K562 (cell line): ENCODE measurements around the gene SH3BP5L. TPM values are rescaled to one million over a fixed set of nuclear protein-coding genes. Genes with fewer than 3 reads are reported as not detected.

Experiments used
- ATAC-seq: fragments of 200-7000 bp; cut with Tn5 transposase; 3 replicates; pipeline ENCODE4 v1.9.1; 2020; ENCODE audit warnings: moderate library complexity
- BruUV-seq: library from RNA; stranded (reverse); fragments of 400-500 nt; replicated peaks from 2 replicates; lab custom pipeline; 2021; lab: Mats Ljungman, UMichigan
- CTCF ChIA-PET: fragments of 300-600 bp; formaldehyde crosslinking; extraction: SDS; loops from one replicate; lab custom pipeline; 2021; ENCODE audit warnings: low intra/inter-chr PET ratio; lab: Yijun Ruan, JAX
- POLR2A ChIA-PET: fragments of 300-600, 350-650 bp; sonication (Branson Sonifier 250); formaldehyde crosslinking; extraction: SDS; loops from one replicate; lab custom pipeline; 2021; ENCODE audit warnings: antibody characterized with exemption, inconsistent platforms; lab: Yijun Ruan, JAX
- DNase-seq, 4 experiments: peaks; one replicate each; pipeline versions ENCODE4 v3.0.0 to v3.0.0-alpha.2; 2011 to 2018; ENCODE audit warnings: low spot score in 3 of 4, mixed read lengths in 3 of 4; ENCODE audit errors: extremely low read depth in 1 of 4
- FAIRE-seq: peaks from 2 replicates; lab custom pipeline; 2011; peaks lifted over from hg19 to GRCh38; lab: Jason Lieb, UNC
- H2AFZ ChIP-seq: 2 replicates; pipeline ENCODE4 v1.6.0; 2011; ENCODE audit warnings: low read depth, low read length, control low read depth, inconsistent platforms
- H3K27ac ChIP-seq: fragments of 200-600 bp; 3 replicates; pipeline ENCODE4 v1.8.0; 2011; ENCODE audit warnings: low read depth, mild to moderate bottlenecking, control low read depth, inconsistent platforms, low read length, moderate library complexity, mixed read lengths; ENCODE audit errors: extremely low read depth
- H3K27me3 ChIP-seq, 2 experiments: fragments of 300-600 bp in 1 of 2; 2 replicates in 1 of 2; 3 replicates in 1 of 2; pipeline versions ENCODE4 v1.6.0 to v1.8.0; 2011; ENCODE audit warnings: inconsistent platforms in 2 of 2, low read length in 2 of 2, mild to moderate bottlenecking in 1 of 2, mixed read lengths in 1 of 2, moderate library complexity in 1 of 2; ENCODE audit not compliant: control insufficient read depth in 2 of 2, insufficient read depth in 2 of 2
- H3K36me3 ChIP-seq: fragments of 300-600 bp; 3 replicates; pipeline ENCODE4 v1.8.0; 2011; ENCODE audit warnings: mild to moderate bottlenecking, low read length, inconsistent platforms; ENCODE audit not compliant: control insufficient read depth, insufficient read depth
- H3K4me1 ChIP-seq, 2 experiments: fragments of 200-600 bp in 1 of 2; replicated peaks in 1 of 2; 2 replicates in 1 of 2; 3 replicates in 1 of 2; pipeline versions ENCODE4 v1.5.1 to v1.8.0; 2011; ENCODE audit warnings: inconsistent platforms in 2 of 2, low read length in 2 of 2, mild to moderate bottlenecking in 1 of 2, mixed read lengths in 1 of 2, moderate library complexity in 1 of 2; ENCODE audit not compliant: control insufficient read depth in 2 of 2, insufficient read depth in 2 of 2
- H3K4me2 ChIP-seq: 2 replicates; pipeline ENCODE4 v1.6.1; 2011; ENCODE audit warnings: low read length, control low read depth, inconsistent platforms, mixed read lengths; ENCODE audit not compliant: insufficient read depth
- H3K4me3 ChIP-seq: fragments of 200-600 bp; sonication (generic), shearing (Covaris generic); 2 replicates; pipeline ENCODE4 v1.5.1; 2016; ENCODE audit warnings: control low read depth, inconsistent platforms
- H3K79me2 ChIP-seq: fragments of 200-600 bp; 3 replicates; pipeline ENCODE4 v1.8.0; 2011; ENCODE audit warnings: low read length, inconsistent platforms; ENCODE audit not compliant: control insufficient read depth, insufficient read depth
- H3K9ac ChIP-seq, 2 experiments: 2 replicates each; pipeline versions ENCODE4 v1.6.0 to v1.6.1; 2011; ENCODE audit warnings: low read depth in 2 of 2, low read length in 2 of 2, control low read depth in 1 of 2, inconsistent platforms in 1 of 2, mild to moderate bottlenecking in 1 of 2, mixed read lengths in 1 of 2; ENCODE audit not compliant: insufficient read depth in 1 of 2
- H3K9me1 ChIP-seq: one replicate; pipeline ENCODE4 v1.6.0; 2011; ENCODE audit warnings: inconsistent platforms, mild to moderate bottlenecking, low read length, moderate library complexity; ENCODE audit not compliant: control insufficient read depth, insufficient read depth
- H3K9me3 ChIP-seq: replicated peaks from 2 replicates; pipeline ENCODE4 v1.5.1; 2011; ENCODE audit warnings: low read depth, low read length, inconsistent platforms; ENCODE audit not compliant: control insufficient read depth, insufficient read depth
- H4K20me1 ChIP-seq: replicated peaks from 2 replicates; pipeline ENCODE4 v1.6.1; 2011; ENCODE audit warnings: low read length, inconsistent platforms, mixed read lengths; ENCODE audit not compliant: control insufficient read depth, insufficient read depth
- FOSL1 ChIP-seq: fragments of 200-800 bp; sonication (Bioruptor generic); conservative IDR thresholded peaks from 2 replicates; pipeline ENCODE4 v1.6.1; 2016; ENCODE audit warnings: missing genetic modification characterization, missing compliant biosample characterization
- FOXP4 ChIP-seq: sonication (generic); formaldehyde crosslinking; IDR thresholded peaks from 2 replicates; pipeline ENCODE4 v1.8.0; 2022; ENCODE audit warnings: mild to moderate bottlenecking, missing genetic modification reagents, borderline replicate concordance
- GTF2F1 ChIP-seq: IDR thresholded peaks from 2 replicates; pipeline ENCODE4 v1.6.1; 2011; ENCODE audit warnings: low read depth, low read length, improper control_type of control experiment
- MLLT1 ChIP-seq, 2 experiments: fragments of 450-650 bp; IDR thresholded peaks; 2 replicates each; pipeline ENCODE4 v1.6.1; 2016
- MYBL2 ChIP-seq, 2 experiments: fragments of 450-650 bp in 1 of 2; sonication (generic) in 1 of 2; formaldehyde crosslinking in 1 of 2; IDR thresholded peaks; 2 replicates each; pipeline versions ENCODE4 v1.6.1 to v1.8.1; 2017 to 2022; ENCODE audit warnings: borderline replicate concordance in 1 of 2, inconsistent platforms in 1 of 2, low read depth in 1 of 2, mild to moderate bottlenecking in 1 of 2, missing genetic modification reagents in 1 of 2, moderate library complexity in 1 of 2
- NBN ChIP-seq: fragments of 450-650 bp; IDR thresholded peaks from 2 replicates; pipeline ENCODE4 v1.6.1; 2016; ENCODE audit warnings: low read depth, mild to moderate bottlenecking
- NR3C1 ChIP-seq: sonication (generic); formaldehyde crosslinking; IDR thresholded peaks from 2 replicates; pipeline ENCODE4 v1.8.1; 2022; ENCODE audit warnings: missing genetic modification reagents
- RBM25 ChIP-seq: fragments of 200-400 bp; formaldehyde crosslinking; IDR thresholded peaks from 2 replicates; pipeline ENCODE4 v1.6.1; 2018; ENCODE audit warnings: low read length, low read depth, moderate library complexity; ENCODE audit not compliant: severe bottlenecking
- RNF219 ChIP-seq: fragments of 250-450 bp; sonication (Bioruptor Pico); IDR thresholded peaks from 2 replicates; pipeline ENCODE4 v1.5.0; 2022; ENCODE audit warnings: mild to moderate bottlenecking
- SAFB ChIP-seq: fragments of 200-400 bp; formaldehyde crosslinking; IDR thresholded peaks from 2 replicates; pipeline ENCODE4 v1.6.1; 2017; ENCODE audit warnings: low read depth, low read length, borderline replicate concordance
- SMARCB1 ChIP-seq: IDR thresholded peaks from 2 replicates; pipeline ENCODE4 v1.6.1; 2011; ENCODE audit warnings: improper control_type of control experiment, low read depth; ENCODE audit not compliant: insufficient read length
- STAG1 ChIP-seq: sonication (generic); formaldehyde crosslinking; IDR thresholded peaks from 2 replicates; pipeline ENCODE4 v1.5.0; 2020; ENCODE audit warnings: missing genetic modification reagents, borderline replicate concordance
- ZNF212 ChIP-seq: fragments of 450-650 bp; formaldehyde crosslinking; IDR thresholded peaks from 2 replicates; pipeline ENCODE4 v1.4.0; 2020; ENCODE audit warnings: mild to moderate bottlenecking
- ZSCAN32 ChIP-seq: fragments of 450-650 bp; formaldehyde crosslinking; IDR thresholded peaks from 2 replicates; pipeline ENCODE4 v1.4.0; 2020; ENCODE audit warnings: mild to moderate bottlenecking, moderate library complexity
- WGBS: fragments of 100-300 bp; shearing (Covaris generic); methylation state at CpG from one replicate; pipeline ENCODE4 v1.1.6; 2016; ENCODE audit warnings: low coverage, mixed read lengths; ENCODE audit not compliant: insufficient coverage; ENCODE audit errors: missing lambda C conversion rate; 5-methylcytosine and 5-hydroxymethylcytosine counted together
- in situ Hi-C: fragments of 300-500 bp; cut with MboI; formaldehyde crosslinking; loops from 4 replicates; pipeline ENCODE4 v1.15.0; 2018; ENCODE audit warnings: inconsistent platforms, mixed read lengths
- intact Hi-C: fragments of 100-400 bp; cut with micrococcal nuclease; formaldehyde crosslinking; loops from 2 replicates; pipeline ENCODE4 v1.14.2; 2022
- polyA plus RNA-seq, 8 experiments: library from polyadenylated mRNA; depleted of rRNA in 4 of 8; stranded (reverse) in 5 of 8; unstranded in 3 of 8; fragments of >200 nt; fragmentation: Nextera tagmentation in 2 of 8; fragmentation: Illumina TruSeq in 1 of 8; extraction: Ambion mirVana in 2 of 8; extraction: Trizol in 1 of 8; gene quantifications; 2 replicates each; pipeline versions ENCODE4 v1.2.1 to v1.2.3, GENCODE V29; 2011 to 2014; ENCODE audit warnings: inconsistent platforms in 1 of 8, missing spikeins in 1 of 8
- total RNA-seq, 7 experiments: library from RNA; depleted of rRNA in 6 of 7; stranded (reverse); fragments of >200 nt in 6 of 7; fragmentation: Illumina TruSeq in 2 of 7; extraction: Trizol in 2 of 7; gene quantifications; 2 replicates each; pipeline versions ENCODE4 v1.2.1 to v1.2.3, GENCODE V29; 2011 to 2021; ENCODE audit warnings: low replicate concordance in 1 of 7
- TF ChIP-seq, protein P1 (sequence below): fragments of 250-450 bp; sonication (Bioruptor Pico); IDR thresholded peaks from 2 replicates; pipeline ENCODE4 v1.5.0; 2021

The SH3BP5L gene
- total and polyA plus RNA-seq, 9 of the 15 experiments (the other 6 are each of a cell fraction or from before 2014, with no cell fraction given): 1.9 to 26.5 (median 15.8) TPM

GRCh38 chr1:248825573-248825908, 174 bp downstream of the SH3BP5L start:
- peak overlapping the region; percentile 99 for H2AFZ ChIP-seq
- no peaks in the 10 kb centered on the region for H3K27me3 ChIP-seq
- peak overlapping the region; percentile 90 for H3K4me3 ChIP-seq
- CTCF ChIA-PET: interaction anchor here (1.5 kb wide), 1 partner anchor 81 kb away, joined by 3 read pairs; no protein-coding TSS in a partner anchor
- intact Hi-C loops (loop anchor here (5.0 kb wide), 1 partner anchor 968 kb away; the partner anchor contains the start of gene TRIM58), in situ Hi-C loops (no loop called here)
- H3K79me2 ChIP-seq: peaks cover 44% of the 10 kb centered on the region
- ATAC-seq: peak; percentile 37
- WGBS: under 1% methylated on average over 13 of the region's 18 CpGs
- no peaks in the 10 kb centered on the region for H3K9me3 ChIP-seq
- FAIRE-seq: no peak
- H4K20me1 ChIP-seq: no peaks in the 10 kb centered on the region; the same call in 1 of the 2 replicates
- BruUV-seq: no TSS peak
- H3K9me1 ChIP-seq: no peaks in the 10 kb centered on the region
- H3K27ac ChIP-seq: peak overlapping the region; percentile 99
- peak overlapping the region; percentile 99 to 100 for H3K9ac ChIP-seq
- peak overlapping the region; percentile 100 for H3K4me2 ChIP-seq
- DNase-seq: peak in 3 of 4 experiments; percentile 49 to 66 (median 65)
- peaks cover 29 to 47% of the 10 kb centered on the region in 2 experiments for H3K4me1 ChIP-seq
- H3K36me3 ChIP-seq: peaks cover 41% of the 10 kb centered on the region; the same call in 2 of the 3 replicates
- POLR2A ChIA-PET: interaction anchor here (0.6 to 6.8 kb wide), 10 partner anchors 9 to 973 kb away, joined by 3 to 78 read pairs (median 4); partner anchors contain the start of genes ZNF672 and ZNF692
- TF ChIP-seq ZSCAN32 (CRISPR knock-in tag) (peak; percentile 17; the same call in 1 of the 2 replicates), NR3C1 (CRISPR knock-in tag) (no peak), RBM25 (no peak), GTF2F1 (no peak), STAG1 (CRISPR knock-in tag) (no peak), FOSL1 (tag) (no peak), MYBL2 (IDR thresholded peaks at IDR 0.05; ENCODE audit: low read depth) (0 out of 2 replicates have a peak, but pooled peaks have one; percentile 19), MYBL2 (CRISPR knock-in tag; IDR thresholded peaks at IDR 0.05; ENCODE audit: borderline replicate concordance) (no peak), FOXP4 (CRISPR knock-in tag) (no peak), ZNF212 (no peak), SMARCB1 (no peak), SAFB (no peak), NBN (0 out of 2 replicates have a peak, but pooled peaks have one; percentile 25), MLLT1 (IDR thresholded peaks at IDR 0.05) (peak in 1 of 2 experiments; percentile 82; a peak in 3 of 4 replicates), RNF219 (CRISPR knock-in tag) (no peak)
- TF ChIP-seq, protein P1, sequence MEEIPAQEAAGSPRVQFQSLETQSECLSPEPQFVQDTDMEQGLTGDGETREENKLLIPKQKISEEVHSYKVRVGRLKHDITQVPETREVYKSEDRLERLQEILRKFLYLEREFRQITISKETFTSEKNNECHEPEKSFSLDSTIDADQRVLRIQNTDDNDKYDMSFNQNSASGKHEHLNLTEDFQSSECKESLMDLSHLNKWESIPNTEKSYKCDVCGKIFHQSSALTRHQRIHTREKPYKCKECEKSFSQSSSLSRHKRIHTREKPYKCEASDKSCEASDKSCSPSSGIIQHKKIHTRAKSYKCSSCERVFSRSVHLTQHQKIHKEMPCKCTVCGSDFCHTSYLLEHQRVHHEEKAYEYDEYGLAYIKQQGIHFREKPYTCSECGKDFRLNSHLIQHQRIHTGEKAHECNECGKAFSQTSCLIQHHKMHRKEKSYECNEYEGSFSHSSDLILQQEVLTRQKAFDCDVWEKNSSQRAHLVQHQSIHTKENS (CRISPR knock-in tag): no peak
